ENCODE measurements around the gene UBASH3B.

The UBASH3B gene

GRCh38 chr11:122734848-122735496, 79.5 kb downstream of the UBASH3B start:
- no peak for DNase-seq

- DNase-seq, result no peak
Measured at GRCh38 chr11:122737951-122738693, 82.6 kb downstream of the UBASH3B start.

DNA sequence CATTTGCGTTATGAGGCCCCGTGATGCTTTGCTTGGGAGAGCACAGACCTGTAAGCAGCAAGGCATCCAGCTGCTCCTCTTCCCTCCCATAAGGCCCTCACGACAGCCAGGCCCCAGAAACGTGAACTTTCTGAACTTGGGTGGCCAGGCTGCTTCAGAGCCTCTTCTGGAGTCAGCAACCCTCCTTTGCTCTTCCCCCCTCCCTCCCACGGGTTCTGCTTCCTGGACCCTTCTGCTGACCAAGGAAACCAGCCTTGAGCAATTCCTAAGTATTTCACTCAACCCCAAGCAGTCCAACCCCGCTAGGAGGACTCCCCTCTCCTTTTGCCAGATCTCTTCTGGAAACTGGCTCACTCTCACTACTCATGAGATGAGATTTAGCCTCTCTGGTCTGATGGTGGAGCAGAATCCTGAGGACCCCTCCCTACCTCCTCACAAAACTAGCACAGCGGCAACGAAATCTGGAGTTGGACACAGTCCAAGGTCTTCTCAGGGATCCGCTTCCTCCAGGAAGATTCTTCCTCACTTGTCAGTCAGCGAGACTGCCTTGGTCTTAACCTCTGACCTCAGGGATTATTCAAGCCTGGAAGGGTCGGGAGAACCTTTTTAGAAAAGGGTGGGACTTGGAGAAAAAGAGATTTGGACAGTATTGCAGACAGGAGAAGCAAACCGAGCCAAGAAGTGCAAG, 86.2 kb downstream of the UBASH3B start:
- no peak for DNase-seq

- DNase-seq, result no peak
Measured at GRCh38 chr11:122742301-122743018, 86.9 kb downstream of the UBASH3B start.

- DNase-seq, result no peak
Measured at GRCh38 chr11:122743097-122743741, 87.7 kb downstream of the UBASH3B start.

GRCh38 chr11:122743949-122744348, 88.4 kb downstream of the UBASH3B start:
- DNase-seq, result peak; percentile 83

- DNase-seq, result no peak
Measured at GRCh38 chr11:122744357-122744756, 88.8 kb downstream of the UBASH3B start.

GRCh38 chr11:122745111-122745510, 89.6 kb downstream of the UBASH3B start:
- no peak for DNase-seq

GRCh38 chr11:122746050-122746478, 90.5 kb downstream of the UBASH3B start:
- peak; percentile 61 for DNase-seq

DNA sequence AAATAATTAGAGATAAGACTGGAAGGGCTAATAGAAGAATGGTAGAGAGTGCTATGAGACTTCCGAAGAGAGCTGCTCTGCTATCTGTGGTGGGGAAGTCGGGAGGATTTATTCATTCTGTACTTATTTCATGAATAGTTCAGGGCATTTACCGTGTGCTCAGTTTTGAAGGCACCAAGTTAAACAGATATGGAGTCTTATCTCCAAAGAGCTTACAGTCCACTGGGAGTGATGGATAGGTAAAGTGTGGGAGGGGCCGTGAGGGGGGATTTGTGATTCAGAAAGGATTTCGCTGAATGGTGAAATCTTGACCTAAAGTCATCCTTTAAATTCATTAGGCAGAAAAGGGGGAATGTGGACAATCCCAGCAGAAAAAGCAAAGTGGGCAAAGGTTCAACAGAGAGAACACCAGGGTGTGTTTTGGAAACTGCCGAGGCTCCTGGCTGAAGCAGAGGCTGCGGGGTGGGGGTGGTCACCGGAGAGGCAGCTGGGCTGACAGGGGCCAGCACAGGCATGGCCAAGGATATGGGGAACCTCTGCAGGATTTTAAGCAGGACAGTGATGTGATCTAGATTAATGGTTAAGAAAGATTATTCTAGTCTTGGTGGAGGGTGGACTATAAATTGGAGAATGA, 91.2 kb downstream of the UBASH3B start:
- DNase-seq, result no peak

DNA sequence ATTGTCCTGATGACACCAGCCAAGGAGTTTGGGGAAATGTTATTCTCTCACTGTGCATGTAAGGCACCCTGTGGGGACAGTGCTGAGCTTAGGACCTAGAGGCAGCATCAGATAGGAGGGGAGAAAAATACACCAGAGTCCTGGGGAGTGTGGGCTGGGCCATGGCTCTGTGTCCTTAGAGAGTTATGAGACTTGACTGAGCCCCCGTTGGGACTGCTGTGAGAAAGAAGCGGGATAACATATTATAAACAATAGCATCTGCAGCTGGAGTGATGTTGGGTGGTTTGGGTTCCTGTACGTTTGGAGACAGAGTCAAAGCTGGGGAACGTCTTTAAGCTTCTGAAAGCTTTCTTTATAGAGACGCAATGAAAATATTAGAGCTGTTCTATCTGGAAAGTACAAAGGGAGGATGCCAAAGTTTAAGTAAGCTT, 91.8 kb downstream of the UBASH3B start:
- no peak for DNase-seq

DNA sequence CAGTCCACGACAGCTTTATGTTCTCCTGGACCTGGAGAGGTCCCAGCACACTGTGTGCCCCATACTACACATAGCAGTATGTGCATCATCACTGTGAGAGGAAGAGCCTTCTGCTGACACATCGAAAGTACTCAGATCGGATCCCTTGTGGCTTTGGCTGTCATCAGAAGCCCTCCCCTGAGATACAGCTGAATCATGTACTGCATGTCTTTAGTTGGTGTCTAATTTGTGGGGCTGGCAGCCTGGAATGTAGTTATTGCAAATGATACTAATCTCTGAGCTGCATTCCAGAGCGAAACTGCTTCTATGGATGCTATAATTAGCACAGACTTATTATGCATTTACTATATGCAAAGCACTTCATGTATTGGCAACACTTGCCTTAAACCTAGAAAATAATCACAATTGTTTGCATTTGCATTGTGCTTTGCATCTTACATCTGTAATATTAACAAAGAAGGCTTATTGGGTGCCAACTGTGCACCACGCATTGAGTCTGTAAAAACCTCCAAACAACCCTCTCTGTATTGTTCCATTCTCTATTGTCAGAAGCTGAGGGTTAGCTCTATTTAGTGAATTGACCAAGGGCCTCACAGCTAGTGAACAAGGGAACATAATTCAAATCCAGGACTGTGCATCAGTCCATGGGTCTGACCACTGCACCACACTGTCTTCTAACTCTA, 93.6 kb downstream of the UBASH3B start:
- peak; percentile 56 for DNase-seq

GRCh38 chr11:122750049-122750448, 94.5 kb downstream of the UBASH3B start:
- DNase-seq, result no peak

DNA sequence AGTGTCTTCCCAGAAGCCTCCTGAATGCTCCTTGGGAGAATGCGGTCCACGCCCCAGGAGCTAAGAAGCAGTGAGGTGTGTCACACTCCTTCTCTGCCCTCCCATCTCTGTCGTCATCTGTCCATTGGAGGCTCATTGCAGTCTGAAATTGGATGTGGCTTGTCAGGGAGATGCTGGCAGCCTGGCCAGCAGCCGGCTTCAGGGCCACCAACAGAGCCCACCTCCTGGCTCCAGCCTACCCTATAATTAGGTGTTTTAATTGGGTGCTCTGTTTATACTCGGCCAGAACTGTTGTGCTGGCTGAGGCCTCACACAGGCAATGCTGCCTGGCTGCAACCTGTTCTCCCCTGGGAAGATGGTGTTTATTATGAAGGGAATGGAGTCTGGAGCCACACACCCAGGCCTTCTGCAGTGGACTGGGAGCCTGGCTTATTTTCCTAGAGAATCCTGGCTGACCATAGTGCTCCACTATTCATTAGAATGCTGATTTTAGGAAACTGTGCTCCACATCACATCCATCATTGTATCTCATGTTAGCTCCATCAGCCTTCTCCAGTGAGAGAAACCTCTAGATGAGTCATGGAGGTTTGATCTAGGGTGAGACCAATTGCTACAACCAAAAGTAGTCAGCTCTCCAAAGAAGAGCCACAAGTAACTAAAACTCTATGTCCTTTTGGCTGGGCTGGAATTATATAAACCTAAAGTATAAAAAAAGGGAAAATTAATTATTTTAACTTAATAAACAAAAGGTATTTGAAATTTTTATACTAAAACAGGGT, 96.0 kb downstream of the UBASH3B start:
- DNase-seq, result no peak

- DNase-seq, result no peak
Measured at GRCh38 chr11:122754028-122754427, 98.5 kb downstream of the UBASH3B start.

DNA sequence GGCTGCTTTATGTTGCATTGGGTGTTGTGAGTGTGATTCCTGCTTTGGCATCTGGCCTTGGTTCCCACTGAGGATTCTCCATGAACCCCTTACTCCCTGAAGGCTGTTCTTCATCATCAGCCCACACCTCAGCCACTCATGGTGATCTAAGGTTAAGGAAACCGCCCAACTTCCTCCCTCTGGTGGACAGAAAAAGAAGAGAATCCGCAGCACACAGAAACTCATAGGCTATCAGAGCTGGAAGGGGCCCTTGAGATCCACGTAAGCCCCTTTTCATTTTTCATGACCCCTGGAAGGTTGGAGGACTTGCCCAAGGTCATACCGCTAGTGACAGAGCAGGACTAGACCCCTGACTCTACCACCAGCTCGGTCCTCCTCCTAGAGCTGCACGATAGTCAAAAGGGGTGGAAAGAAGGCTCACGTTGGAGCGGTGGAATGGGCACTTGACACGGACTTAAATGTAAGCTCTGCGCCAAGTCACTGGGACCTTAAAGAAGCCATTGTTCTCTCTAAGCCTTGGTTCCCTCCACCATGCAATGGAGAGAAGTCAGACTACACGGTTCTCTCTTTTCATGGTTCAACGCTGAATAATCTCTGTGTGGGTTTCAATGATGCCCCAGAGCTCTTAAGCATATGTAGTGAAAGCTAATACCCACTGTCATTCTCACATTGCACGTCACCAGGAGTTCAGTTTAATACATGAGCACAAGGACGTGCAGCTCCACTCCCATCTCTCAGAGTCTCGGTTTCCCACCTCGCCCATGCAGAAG, 99.2 kb downstream of the UBASH3B start:
- DNase-seq, result no peak

- DNase-seq, result no peak
Measured at GRCh38 chr11:122755409-122755808, 99.9 kb downstream of the UBASH3B start.

DNA sequence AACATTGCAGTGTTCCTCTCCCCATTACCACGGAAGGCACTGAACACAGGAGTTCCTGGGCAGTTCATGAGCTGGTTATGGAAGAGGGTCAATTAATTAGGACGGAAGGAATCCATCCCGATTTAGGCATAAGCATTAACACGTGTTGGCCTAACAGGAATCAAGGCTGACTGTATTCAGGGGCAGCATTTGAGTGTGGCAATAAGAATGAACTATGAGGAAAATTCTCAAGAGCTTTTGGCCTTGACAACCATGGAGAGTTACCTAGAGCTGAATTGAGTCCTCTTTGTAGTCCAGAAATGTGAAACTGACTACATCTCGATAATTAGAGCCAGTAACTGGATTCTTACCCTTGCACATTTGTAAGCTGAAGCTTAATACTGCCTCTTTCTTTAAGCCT, 100.4 kb downstream of the UBASH3B start:
- DNase-seq, result no peak

DNA sequence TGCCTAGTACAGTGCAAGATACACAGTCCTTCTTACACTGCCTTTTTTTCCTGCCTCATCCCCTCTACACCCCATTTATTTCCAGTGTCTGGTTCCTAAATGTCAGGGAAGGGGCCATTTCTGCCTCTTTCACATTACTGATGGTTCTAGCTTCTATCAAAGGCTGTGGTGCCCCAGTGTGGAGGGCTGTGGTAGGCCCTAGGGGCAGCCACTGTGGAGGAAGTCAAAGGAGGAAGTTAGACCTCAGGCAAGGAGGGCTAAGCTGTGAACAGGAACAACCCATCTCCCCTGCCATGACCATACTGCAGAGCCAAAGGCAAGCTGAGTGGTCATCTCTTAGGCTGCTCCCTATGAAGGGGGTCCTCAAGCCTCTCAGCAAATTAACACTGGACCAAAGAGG, 100.9 kb downstream of the UBASH3B start:
- no peak for DNase-seq

DNA sequence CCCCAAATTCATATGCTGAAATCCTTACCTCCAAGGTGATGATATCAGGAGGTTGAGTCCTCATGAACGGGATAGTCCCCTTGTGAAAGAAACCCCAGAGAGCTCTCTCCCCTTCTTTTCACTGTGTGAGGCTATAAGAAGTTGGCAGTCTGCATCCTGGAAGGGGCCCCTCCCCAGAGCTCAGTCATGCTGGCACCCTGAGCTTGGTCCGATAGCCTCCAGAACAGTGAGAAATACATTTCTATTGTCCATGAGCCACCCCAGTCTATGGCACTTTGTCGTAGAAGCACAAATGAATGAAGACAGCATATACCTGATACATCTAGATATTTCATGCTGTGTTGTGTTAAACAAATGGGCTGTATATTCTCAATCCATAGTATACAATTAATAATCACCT, 101.7 kb downstream of the UBASH3B start:
- DNase-seq, result no peak

Data from stimulated activated naive CD4-positive, alpha-beta T cell treated with Interleukin-2 at 50 U/mL for 16 hours (primary cell).